Measurements from ENCODE around the gene FAM13A. TPM values are rescaled to one million over a fixed set of nuclear protein-coding genes. Genes with fewer than 3 reads are reported as not detected.

Gene FAM13A
- total RNA-seq, 1 donor from 2014 or later = 40.3 TPM

DNA sequence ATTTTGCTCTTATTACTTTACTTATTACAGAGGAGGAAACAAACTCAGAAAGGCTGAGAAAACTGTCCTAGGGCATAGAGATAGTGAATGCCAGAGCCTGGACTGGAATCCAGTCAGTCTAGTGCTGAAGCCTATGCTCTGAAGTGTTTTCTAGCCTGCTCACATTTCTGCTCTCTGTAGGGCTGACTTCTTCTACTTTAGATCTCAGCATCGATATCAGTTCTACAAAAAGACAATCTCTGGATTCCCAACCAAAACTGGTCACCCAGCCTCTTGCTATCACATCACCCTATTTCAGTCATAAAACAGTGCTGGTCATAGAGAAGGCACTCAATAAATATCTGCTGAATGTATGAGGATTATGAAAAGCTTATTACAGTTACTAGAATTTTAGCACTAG, 87.2 kb downstream of the FAM13A start:
- H3K27ac ChIP-seq = no peak overlapping the region
- DNase-seq (ENCODE audit: low spot score) = no peak
- Mint-ChIP-seq H3K4me1 (no peaks in the 10 kb centered on the region), H3K27ac (no peak overlapping the region), H3K9me3 (peaks cover 4% of the 10 kb centered on the region), H3K36me3 (peaks cover 2% of the 10 kb centered on the region), H3K27me3 (ENCODE audit: insufficient read depth, low read depth) (peaks cover 2% of the 10 kb centered on the region), H3K4me3 (no peak overlapping the region)
- H3K36me3 ChIP-seq = no peaks in the 10 kb centered on the region
- H3K79me2 ChIP-seq (ENCODE audit: low read depth) = no peaks in the 10 kb centered on the region
- no peak overlapping the region for H3K9ac ChIP-seq
- H3K4me2 ChIP-seq = no peak overlapping the region
- no peaks in the 10 kb centered on the region for H3F3A ChIP-seq (ENCODE audit: low read depth)
- no peaks in the 10 kb centered on the region for H3K27me3 ChIP-seq
- H2AFZ ChIP-seq (replicated peaks) = no peak overlapping the region
- no peaks in the 10 kb centered on the region for H3K4me1 ChIP-seq
- no peak for TF ChIP-seq EZH2 (IDR thresholded peaks at IDR 0.05)
- TF ChIP-seq, protein P1, sequence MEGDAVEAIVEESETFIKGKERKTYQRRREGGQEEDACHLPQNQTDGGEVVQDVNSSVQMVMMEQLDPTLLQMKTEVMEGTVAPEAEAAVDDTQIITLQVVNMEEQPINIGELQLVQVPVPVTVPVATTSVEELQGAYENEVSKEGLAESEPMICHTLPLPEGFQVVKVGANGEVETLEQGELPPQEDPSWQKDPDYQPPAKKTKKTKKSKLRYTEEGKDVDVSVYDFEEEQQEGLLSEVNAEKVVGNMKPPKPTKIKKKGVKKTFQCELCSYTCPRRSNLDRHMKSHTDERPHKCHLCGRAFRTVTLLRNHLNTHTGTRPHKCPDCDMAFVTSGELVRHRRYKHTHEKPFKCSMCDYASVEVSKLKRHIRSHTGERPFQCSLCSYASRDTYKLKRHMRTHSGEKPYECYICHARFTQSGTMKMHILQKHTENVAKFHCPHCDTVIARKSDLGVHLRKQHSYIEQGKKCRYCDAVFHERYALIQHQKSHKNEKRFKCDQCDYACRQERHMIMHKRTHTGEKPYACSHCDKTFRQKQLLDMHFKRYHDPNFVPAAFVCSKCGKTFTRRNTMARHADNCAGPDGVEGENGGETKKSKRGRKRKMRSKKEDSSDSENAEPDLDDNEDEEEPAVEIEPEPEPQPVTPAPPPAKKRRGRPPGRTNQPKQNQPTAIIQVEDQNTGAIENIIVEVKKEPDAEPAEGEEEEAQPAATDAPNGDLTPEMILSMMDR (IDR thresholded peaks at IDR 0.05) = no peak
- no peak for TF ChIP-seq EZH2phosphoT487 (IDR thresholded peaks at IDR 0.05)
- peaks cover 7% of the 10 kb centered on the region for H4K20me1 ChIP-seq (ENCODE audit: low read depth)
- H3K4me3 ChIP-seq = no peak overlapping the region
- no peaks in the 10 kb centered on the region for H3K9me3 ChIP-seq (ENCODE audit: low read depth)

DNA sequence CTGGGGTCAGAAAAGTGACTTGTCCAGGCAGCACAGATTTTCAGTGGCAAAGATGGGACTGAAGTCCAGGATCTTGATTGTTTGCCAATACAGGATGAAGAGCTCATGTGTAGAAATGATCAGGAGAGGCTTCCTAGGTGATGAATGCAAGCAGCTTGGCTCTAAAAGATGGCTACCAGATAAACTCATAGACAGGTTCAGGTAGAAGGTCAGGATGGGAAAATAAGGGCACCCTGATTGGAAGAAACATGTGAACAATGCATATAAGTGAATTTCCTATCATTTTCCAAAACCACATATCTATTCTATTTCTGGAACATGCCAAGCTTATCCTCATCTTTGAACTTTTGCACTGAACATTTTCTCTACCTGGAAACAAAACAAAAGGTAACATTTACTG, 87.7 kb downstream of the FAM13A start:
- Mint-ChIP-seq H3K4me1 (no peaks in the 10 kb centered on the region), H3K27me3 (ENCODE audit: insufficient read depth, low read depth) (peaks cover 2% of the 10 kb centered on the region), H3K4me3 (no peak overlapping the region), H3K36me3 (peaks cover 2% of the 10 kb centered on the region), H3K9me3 (peaks cover 4% of the 10 kb centered on the region), H3K27ac (no peak overlapping the region)
- no peaks in the 10 kb centered on the region for H3K79me2 ChIP-seq (ENCODE audit: low read depth)
- H3K27ac ChIP-seq = no peak overlapping the region
- no peak overlapping the region for H2AFZ ChIP-seq (replicated peaks)
- TF ChIP-seq EZH2 (IDR thresholded peaks at IDR 0.05) (no peak), EZH2phosphoT487 (IDR thresholded peaks at IDR 0.05) (no peak)
- TF ChIP-seq, protein P1 (IDR thresholded peaks at IDR 0.05) = no peak
- no peaks in the 10 kb centered on the region for H3F3A ChIP-seq (ENCODE audit: low read depth)
- H3K9ac ChIP-seq = no peak overlapping the region
- H3K9me3 ChIP-seq (ENCODE audit: low read depth) = no peaks in the 10 kb centered on the region
- no peak overlapping the region for H3K4me2 ChIP-seq
- H3K27me3 ChIP-seq = no peaks in the 10 kb centered on the region
- no peak for DNase-seq (ENCODE audit: low spot score)
- H3K4me3 ChIP-seq = no peak overlapping the region
- H3K36me3 ChIP-seq = no peaks in the 10 kb centered on the region
- H4K20me1 ChIP-seq (ENCODE audit: low read depth) = peaks cover 7% of the 10 kb centered on the region
- H3K4me1 ChIP-seq = no peaks in the 10 kb centered on the region

DNA sequence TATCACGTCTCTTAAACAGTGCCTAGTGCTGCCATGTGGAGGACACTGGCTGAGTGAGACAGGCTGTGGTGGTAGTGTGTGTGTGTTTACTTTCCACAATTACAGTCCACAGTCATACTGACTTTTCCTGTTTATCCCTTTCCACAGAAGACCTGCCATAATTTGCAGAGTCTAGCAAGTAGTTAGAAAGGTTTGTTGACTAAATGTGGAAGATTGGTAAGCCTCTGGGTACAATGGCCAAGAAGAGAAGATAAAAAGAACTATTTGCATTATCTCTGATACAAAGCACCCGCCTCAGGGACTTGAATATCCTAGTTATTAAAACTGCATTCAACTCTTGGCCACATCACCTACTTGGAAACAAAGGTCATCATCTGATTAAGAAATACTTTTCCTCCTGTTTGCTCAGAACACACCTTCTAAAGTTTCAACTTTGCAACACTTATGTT, 89.1 kb downstream of the FAM13A start:
- TF ChIP-seq EZH2phosphoT487 (IDR thresholded peaks at IDR 0.05) = no peak
- TF ChIP-seq, protein P1 (IDR thresholded peaks at IDR 0.05) = no peak
- Mint-ChIP-seq H3K9me3 (peaks cover 1% of the 10 kb centered on the region), H3K27ac (no peak overlapping the region), H3K27me3 (ENCODE audit: insufficient read depth, low read depth) (peaks cover 2% of the 10 kb centered on the region), H3K4me1 (no peaks in the 10 kb centered on the region), H3K4me3 (no peak overlapping the region), H3K36me3 (peaks cover 2% of the 10 kb centered on the region)
- H3K4me2 ChIP-seq = no peak overlapping the region
- no peak overlapping the region for H3K4me3 ChIP-seq
- no peak for DNase-seq (ENCODE audit: low spot score)
- no peaks in the 10 kb centered on the region for H3K27me3 ChIP-seq
- no peak overlapping the region for H3K9ac ChIP-seq
- H4K20me1 ChIP-seq (ENCODE audit: low read depth) = peaks cover 7% of the 10 kb centered on the region
- H3K36me3 ChIP-seq = no peaks in the 10 kb centered on the region
- H3K9me3 ChIP-seq (ENCODE audit: low read depth) = no peaks in the 10 kb centered on the region
- no peaks in the 10 kb centered on the region for H3K4me1 ChIP-seq
- H2AFZ ChIP-seq (replicated peaks) = no peak overlapping the region
- H3K79me2 ChIP-seq (ENCODE audit: low read depth) = no peaks in the 10 kb centered on the region
- no peak overlapping the region for H3K27ac ChIP-seq
- no peaks in the 10 kb centered on the region for H3F3A ChIP-seq (ENCODE audit: low read depth)

Measured in neural progenitor cell (in vitro differentiated cells).